GM12878 (cell line): ENCODE measurements around the gene GNG12. TPM values are rescaled to one million over a fixed set of nuclear protein-coding genes. Genes with fewer than 3 reads are reported as not detected.

Experiments used
- ATAC-seq: fragments of 200-7000 bp; cut with Tn5 transposase; 3 replicates; pipeline ENCODE4 v1.9.1; 2020; ENCODE audit warnings: mild to moderate bottlenecking, moderate library complexity
- BruUV-seq: library from RNA; stranded (reverse); fragments of 400-500 nt; replicated peaks from 2 replicates; lab custom pipeline; 2021; lab: Mats Ljungman, UMichigan
- CTCF ChIA-PET: fragments of 300-600 bp; sonication (Branson Sonifier 250); formaldehyde crosslinking; extraction: SDS; loops from one replicate; lab custom pipeline; 2021; ENCODE audit warnings: inconsistent platforms; lab: Yijun Ruan, JAX
- POLR2A ChIA-PET: fragments of 350-600 bp; formaldehyde crosslinking; extraction: SDS; loops from one replicate; lab custom pipeline; 2021; ENCODE audit warnings: inconsistent platforms; lab: Charles Lee
- RAD21 ChIA-PET: fragments of 300-600 bp; sonication (Branson Sonifier 250); formaldehyde crosslinking; loops from one replicate; lab custom pipeline; 2023; ENCODE audit warnings: antibody characterized with exemption; ENCODE audit not compliant: unreplicated experiment; lab: Charles Lee
- SMC1A ChIA-PET: fragments of 300-600 bp; sonication (Branson Sonifier 250); formaldehyde crosslinking; loops from one replicate; lab custom pipeline; 2023; ENCODE audit not compliant: unreplicated experiment, uncharacterized antibody; lab: Charles Lee
- DNase-seq: peaks from one replicate; pipeline ENCODE4 v3.0.0-alpha.2; 2011; ENCODE audit warnings: low read depth, low spot score
- FAIRE-seq: peaks from 3 replicates; lab custom pipeline; 2011; peaks lifted over from hg19 to GRCh38; lab: Jason Lieb, UNC
- H2AFZ ChIP-seq: 2 replicates; pipeline ENCODE4 v1.6.0; 2011; ENCODE audit warnings: low read depth, low read length, control low read depth; ENCODE audit not compliant: control insufficient read depth
- H3K27ac ChIP-seq: 2 replicates; pipeline ENCODE4 v1.5.1; 2011; ENCODE audit warnings: control low read depth; ENCODE audit not compliant: control insufficient read depth, insufficient read depth
- H3K27me3 ChIP-seq, 2 experiments: replicated peaks in 1 of 2; 2 replicates each; pipeline versions ENCODE4 v1.6.0 to v1.6.1; 2011; ENCODE audit warnings: low read length in 1 of 2; ENCODE audit not compliant: control insufficient read depth in 2 of 2, insufficient read depth in 2 of 2
- H3K36me3 ChIP-seq, 2 experiments: 2 replicates each; pipeline ENCODE4 v1.5.1; 2011; ENCODE audit warnings: low read length in 1 of 2; ENCODE audit not compliant: control insufficient read depth in 2 of 2, insufficient read depth in 2 of 2
- H3K4me1 ChIP-seq: 2 replicates; pipeline ENCODE4 v1.6.1; 2011; ENCODE audit warnings: mild to moderate bottlenecking, low read length, moderate library complexity, mixed read lengths; ENCODE audit not compliant: control insufficient read depth, insufficient read depth
- H3K4me2 ChIP-seq: 2 replicates; pipeline ENCODE4 v1.6.0; 2011; ENCODE audit warnings: control low read depth; ENCODE audit not compliant: control insufficient read depth, insufficient read depth
- H3K4me3 ChIP-seq: fragments of 200-600 bp; sonication (generic); 2 replicates; pipeline ENCODE4 v1.5.1; 2016
- H3K79me2 ChIP-seq: 2 replicates; pipeline ENCODE4 v1.6.0; 2011; ENCODE audit warnings: low read length; ENCODE audit not compliant: control insufficient read depth, insufficient read depth
- H3K9ac ChIP-seq: 2 replicates; pipeline ENCODE4 v1.8.0; 2011; ENCODE audit warnings: low read length, control low read depth, mixed read lengths; ENCODE audit not compliant: control insufficient read depth, insufficient read depth
- H3K9me3 ChIP-seq: replicated peaks from 3 replicates; pipeline ENCODE4 v1.5.1; 2011; ENCODE audit warnings: mild to moderate bottlenecking, low read length; ENCODE audit not compliant: control insufficient read depth, insufficient read depth
- H4K20me1 ChIP-seq: 2 replicates; pipeline ENCODE4 v1.6.0; 2011; ENCODE audit not compliant: control insufficient read depth, insufficient read depth
- BACH1 ChIP-seq: fragments of 450-650 bp; IDR thresholded peaks from 2 replicates; pipeline ENCODE4 v1.6.1; 2017; ENCODE audit warnings: mild to moderate bottlenecking, borderline replicate concordance
- BCL11A ChIP-seq: IDR thresholded peaks from 2 replicates; pipeline ENCODE4 v1.6.1; 2011; ENCODE audit warnings: low read depth, low read length
- IKZF1 ChIP-seq: fragments of 450-650 bp; conservative IDR thresholded peaks from 2 replicates; pipeline ENCODE4 v1.6.1; 2017; ENCODE audit warnings: antibody characterized with exemption, mild to moderate bottlenecking
- IKZF2 ChIP-seq, 2 experiments: fragments of 450-650 bp; IDR thresholded peaks; 2 replicates each; pipeline ENCODE4 v1.6.1; 2017; ENCODE audit warnings: mild to moderate bottlenecking in 2 of 2, moderate library complexity in 2 of 2
- IRF4 ChIP-seq: IDR thresholded peaks from 2 replicates; pipeline ENCODE4 v1.6.1; 2011; ENCODE audit warnings: low read depth, low read length
- MTA3 ChIP-seq: IDR thresholded peaks from 2 replicates; pipeline ENCODE4 v1.6.1; 2012; ENCODE audit warnings: low read length, inconsistent platforms, borderline replicate concordance
- MXI1 ChIP-seq: fragments of 150-350 bp; IDR thresholded peaks from 2 replicates; pipeline ENCODE4 v1.6.1; 2011; ENCODE audit warnings: low read depth, mild to moderate bottlenecking, inconsistent platforms, low read length, improper control_type of control experiment
- NBN ChIP-seq: fragments of 450-650 bp; IDR thresholded peaks from 2 replicates; pipeline ENCODE4 v1.6.1; 2016
- NFYA ChIP-seq: IDR thresholded peaks from 2 replicates; pipeline ENCODE4 v1.6.1; 2011; ENCODE audit warnings: low read depth, mild to moderate bottlenecking, low read length, improper control_type of control experiment, borderline replicate concordance
- PML ChIP-seq: IDR thresholded peaks from 2 replicates; pipeline ENCODE4 v1.6.1; 2012; ENCODE audit warnings: low read length, inconsistent platforms
- SMAD5 ChIP-seq: IDR thresholded peaks from 2 replicates; pipeline ENCODE4 v1.6.1; 2016; ENCODE audit warnings: antibody characterized with exemption, low read depth
- TARDBP ChIP-seq: IDR thresholded peaks from 2 replicates; pipeline ENCODE4 v1.6.1; 2016; ENCODE audit warnings: borderline replicate concordance
- TCF7 ChIP-seq: IDR thresholded peaks from 2 replicates; pipeline ENCODE4 v1.6.1; 2014; ENCODE audit warnings: antibody characterized with exemption, borderline replicate concordance
- YY1 ChIP-seq: IDR thresholded peaks from 2 replicates; pipeline ENCODE4 v1.6.1; 2011; ENCODE audit warnings: low read depth, mild to moderate bottlenecking, low read length
- ZNF384 ChIP-seq: IDR thresholded peaks from 2 replicates; pipeline ENCODE4 v1.6.1; 2012; ENCODE audit warnings: low read depth, mild to moderate bottlenecking, low read length, improper control_type of control experiment, borderline replicate concordance
- WGBS: methylation state at CpG from one replicate; pipeline ENCODE4 v1.1.6; 2016; ENCODE audit warnings: low lambda C conversion rate; ENCODE audit not compliant: insufficient replicate concordance, insufficient coverage; ENCODE audit errors: missing lambda C conversion rate; 5-methylcytosine and 5-hydroxymethylcytosine counted together
- in situ Hi-C: fragments of 300-500 bp; cut with MboI; formaldehyde crosslinking; loops from 9 replicates; pipeline ENCODE4 v1.14.3; 2018; ENCODE audit warnings: mixed read lengths
- intact Hi-C: fragments of 100-400 bp; cut with micrococcal nuclease; formaldehyde crosslinking; loops from one replicate; pipeline ENCODE4 v1.14.2; 2022; ENCODE audit not compliant: unreplicated experiment
- polyA plus RNA-seq, 11 experiments: library from polyadenylated mRNA; depleted of rRNA in 4 of 11; unstranded in 6 of 11; stranded (reverse) in 5 of 11; fragments of >200 nt; fragmentation: Nextera tagmentation in 4 of 11; fragmentation: Illumina TruSeq in 1 of 11; extraction: Ambion mirVana in 4 of 11; extraction: Trizol in 1 of 11; gene quantifications; 1 replicate in 1 of 11; 2 replicates in 10 of 11; pipeline versions ENCODE4 v1.2.1 to v1.2.3, GENCODE V29; 2011 to 2016; ENCODE audit warnings: inconsistent platforms in 2 of 11, missing spikeins in 2 of 11, low read depth in 1 of 11
- total RNA-seq, 4 experiments: library from RNA; depleted of rRNA in 3 of 4; stranded (reverse); fragments of >200 nt in 3 of 4; fragmentation: Illumina TruSeq in 1 of 4; extraction: Trizol in 1 of 4; gene quantifications; 2 replicates each; pipeline versions ENCODE4 v1.2.1 to v1.2.3, GENCODE V29; 2013 to 2021
- TF ChIP-seq, protein P1 (sequence below): fragments of 450-650 bp; IDR thresholded peaks from 2 replicates; pipeline ENCODE4 v1.6.1; 2016; ENCODE audit warnings: mild to moderate bottlenecking
- TF ChIP-seq, protein P2 (sequence below): fragments of 450-650 bp; IDR thresholded peaks from 2 replicates; pipeline ENCODE4 v1.6.1; 2017; ENCODE audit warnings: mild to moderate bottlenecking, moderate library complexity
- TF ChIP-seq, protein P3 (sequence below): IDR thresholded peaks from 2 replicates; pipeline ENCODE4 v1.6.1; 2012; ENCODE audit warnings: mild to moderate bottlenecking, low read depth, low read length

GNG12 gene
- total and polyA plus RNA-seq, 10 of the 15 experiments (the other 5 are each of a cell fraction or from before 2014, with no cell fraction given) = 0.22 to 32.8 (median 0.35) TPM

DNA sequence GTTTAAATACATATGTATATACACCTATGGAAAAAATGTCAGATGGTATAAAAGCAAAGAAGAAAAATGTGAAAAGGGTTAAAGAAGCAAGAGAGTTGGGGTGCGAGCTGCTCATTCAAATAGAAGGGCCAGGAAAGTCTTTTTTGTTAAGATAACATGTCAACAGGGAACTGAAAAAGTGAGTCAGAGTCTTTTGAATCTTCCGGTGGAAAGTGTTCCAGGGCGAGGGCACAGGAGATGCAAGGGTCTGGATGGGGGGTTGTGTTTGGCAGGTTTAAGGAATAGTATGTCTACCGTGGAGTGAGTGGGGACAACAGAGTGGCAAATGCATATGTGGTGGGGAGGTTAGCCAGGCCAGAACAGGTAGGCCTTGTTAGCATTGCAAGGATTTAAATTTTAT, 22.2 kb upstream of the GNG12 start:
- in situ Hi-C loops = no loop called here
- Histone ChIP-seq H3K9me3 (no peaks in the 10 kb centered on the region), H3K4me1 (no peaks in the 10 kb centered on the region), H3K79me2 (no peaks in the 10 kb centered on the region), H3K4me2 (no peak overlapping the region), H2AFZ (no peak overlapping the region), H3K9ac (no peak overlapping the region), H3K27ac (no peak overlapping the region), H3K4me3 (no peak overlapping the region)
- DNase-seq (no peak), ATAC-seq (peak; percentile 25; the same call in 1 of the 3 replicates)
- CTCF ChIA-PET = interaction anchor here (1.7 to 16.2 kb wide), 4 partner anchors 20 to 155 kb away, joined by 3 to 315 read pairs (median 7); no protein-coding TSS in a partner anchor
- TF ChIP-seq NFYA (no peak), ZNF384 (no peak), IKZF1 (no peak), IRF4 (no peak), BCL11A (no peak), NBN (no peak), TARDBP (no peak), SMAD5 (no peak), BACH1 (no peak), TCF7 (no peak), YY1 (no peak), PML (no peak), MXI1 (no peak), IKZF2 (IDR thresholded peaks at IDR 0.05) (no peak), MTA3 (no peak)
- TF ChIP-seq, protein P1, sequence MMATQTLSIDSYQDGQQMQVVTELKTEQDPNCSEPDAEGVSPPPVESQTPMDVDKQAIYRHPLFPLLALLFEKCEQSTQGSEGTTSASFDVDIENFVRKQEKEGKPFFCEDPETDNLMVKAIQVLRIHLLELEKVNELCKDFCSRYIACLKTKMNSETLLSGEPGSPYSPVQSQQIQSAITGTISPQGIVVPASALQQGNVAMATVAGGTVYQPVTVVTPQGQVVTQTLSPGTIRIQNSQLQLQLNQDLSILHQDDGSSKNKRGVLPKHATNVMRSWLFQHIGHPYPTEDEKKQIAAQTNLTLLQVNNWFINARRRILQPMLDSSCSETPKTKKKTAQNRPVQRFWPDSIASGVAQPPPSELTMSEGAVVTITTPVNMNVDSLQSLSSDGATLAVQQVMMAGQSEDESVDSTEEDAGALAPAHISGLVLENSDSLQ = no peak
- TF ChIP-seq, protein P2, sequence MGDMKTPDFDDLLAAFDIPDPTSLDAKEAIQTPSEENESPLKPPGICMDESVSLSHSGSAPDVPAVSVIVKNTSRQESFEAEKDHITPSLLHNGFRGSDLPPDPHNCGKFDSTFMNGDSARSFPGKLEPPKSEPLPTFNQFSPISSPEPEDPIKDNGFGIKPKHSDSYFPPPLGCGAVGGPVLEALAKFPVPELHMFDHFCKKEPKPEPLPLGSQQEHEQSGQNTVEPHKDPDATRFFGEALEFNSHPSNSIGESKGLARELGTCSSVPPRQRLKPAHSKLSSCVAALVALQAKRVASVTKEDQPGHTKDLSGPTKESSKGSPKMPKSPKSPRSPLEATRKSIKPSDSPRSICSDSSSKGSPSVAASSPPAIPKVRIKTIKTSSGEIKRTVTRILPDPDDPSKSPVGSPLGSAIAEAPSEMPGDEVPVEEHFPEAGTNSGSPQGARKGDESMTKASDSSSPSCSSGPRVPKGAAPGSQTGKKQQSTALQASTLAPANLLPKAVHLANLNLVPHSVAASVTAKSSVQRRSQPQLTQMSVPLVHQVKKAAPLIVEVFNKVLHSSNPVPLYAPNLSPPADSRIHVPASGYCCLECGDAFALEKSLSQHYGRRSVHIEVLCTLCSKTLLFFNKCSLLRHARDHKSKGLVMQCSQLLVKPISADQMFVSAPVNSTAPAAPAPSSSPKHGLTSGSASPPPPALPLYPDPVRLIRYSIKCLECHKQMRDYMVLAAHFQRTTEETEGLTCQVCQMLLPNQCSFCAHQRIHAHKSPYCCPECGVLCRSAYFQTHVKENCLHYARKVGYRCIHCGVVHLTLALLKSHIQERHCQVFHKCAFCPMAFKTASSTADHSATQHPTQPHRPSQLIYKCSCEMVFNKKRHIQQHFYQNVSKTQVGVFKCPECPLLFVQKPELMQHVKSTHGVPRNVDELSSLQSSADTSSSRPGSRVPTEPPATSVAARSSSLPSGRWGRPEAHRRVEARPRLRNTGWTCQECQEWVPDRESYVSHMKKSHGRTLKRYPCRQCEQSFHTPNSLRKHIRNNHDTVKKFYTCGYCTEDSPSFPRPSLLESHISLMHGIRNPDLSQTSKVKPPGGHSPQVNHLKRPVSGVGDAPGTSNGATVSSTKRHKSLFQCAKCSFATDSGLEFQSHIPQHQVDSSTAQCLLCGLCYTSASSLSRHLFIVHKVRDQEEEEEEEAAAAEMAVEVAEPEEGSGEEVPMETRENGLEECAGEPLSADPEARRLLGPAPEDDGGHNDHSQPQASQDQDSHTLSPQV = no peak
- TF ChIP-seq, protein P3, sequence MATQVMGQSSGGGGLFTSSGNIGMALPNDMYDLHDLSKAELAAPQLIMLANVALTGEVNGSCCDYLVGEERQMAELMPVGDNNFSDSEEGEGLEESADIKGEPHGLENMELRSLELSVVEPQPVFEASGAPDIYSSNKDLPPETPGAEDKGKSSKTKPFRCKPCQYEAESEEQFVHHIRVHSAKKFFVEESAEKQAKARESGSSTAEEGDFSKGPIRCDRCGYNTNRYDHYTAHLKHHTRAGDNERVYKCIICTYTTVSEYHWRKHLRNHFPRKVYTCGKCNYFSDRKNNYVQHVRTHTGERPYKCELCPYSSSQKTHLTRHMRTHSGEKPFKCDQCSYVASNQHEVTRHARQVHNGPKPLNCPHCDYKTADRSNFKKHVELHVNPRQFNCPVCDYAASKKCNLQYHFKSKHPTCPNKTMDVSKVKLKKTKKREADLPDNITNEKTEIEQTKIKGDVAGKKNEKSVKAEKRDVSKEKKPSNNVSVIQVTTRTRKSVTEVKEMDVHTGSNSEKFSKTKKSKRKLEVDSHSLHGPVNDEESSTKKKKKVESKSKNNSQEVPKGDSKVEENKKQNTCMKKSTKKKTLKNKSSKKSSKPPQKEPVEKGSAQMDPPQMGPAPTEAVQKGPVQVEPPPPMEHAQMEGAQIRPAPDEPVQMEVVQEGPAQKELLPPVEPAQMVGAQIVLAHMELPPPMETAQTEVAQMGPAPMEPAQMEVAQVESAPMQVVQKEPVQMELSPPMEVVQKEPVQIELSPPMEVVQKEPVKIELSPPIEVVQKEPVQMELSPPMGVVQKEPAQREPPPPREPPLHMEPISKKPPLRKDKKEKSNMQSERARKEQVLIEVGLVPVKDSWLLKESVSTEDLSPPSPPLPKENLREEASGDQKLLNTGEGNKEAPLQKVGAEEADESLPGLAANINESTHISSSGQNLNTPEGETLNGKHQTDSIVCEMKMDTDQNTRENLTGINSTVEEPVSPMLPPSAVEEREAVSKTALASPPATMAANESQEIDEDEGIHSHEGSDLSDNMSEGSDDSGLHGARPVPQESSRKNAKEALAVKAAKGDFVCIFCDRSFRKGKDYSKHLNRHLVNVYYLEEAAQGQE = no peak
- TF ChIP-seq, all 136 proteins: peak for 0
- no peak for FAIRE-seq
- Histone ChIP-seq H3K27me3 (no peaks in the 10 kb centered on the region; a peak in 1 of 4 replicates), H3K36me3 (no peaks in the 10 kb centered on the region), H4K20me1 (no peaks in the 10 kb centered on the region)
- BruUV-seq = no TSS peak
- intact Hi-C loops = loop anchor here (10.0 kb wide), 3 partner anchors 59 to 321 kb away; no protein-coding TSS in a partner anchor
- WGBS = 2% methylated on average over 4 of the region's 4 CpGs
- ChIA-PET POLR2A (no interaction called here), SMC1A (interaction anchor here (1.2 to 47.8 kb wide), 4 partner anchors 15 to 155 kb away, joined by 3 to 1058 read pairs (median 8); no protein-coding TSS in a partner anchor), RAD21 (interaction anchor here (0.7 to 0.9 kb wide), 3 partner anchors 19 to 155 kb away, joined by 3 to 4 read pairs (median 3); no protein-coding TSS in a partner anchor)
